HepG2 (cell line): ENCODE data around the gene LST1. TPM values are rescaled to one million over a fixed set of nuclear protein-coding genes. Genes with fewer than 3 reads are reported as not detected.
A peak's percentile ranks its signal among the peaks of the same experiment; 100 is the strongest.

Experiments used
- ARNT2 ChIP-seq: sonication (generic); formaldehyde crosslinking; IDR thresholded peaks from 2 replicates; pipeline ENCODE4 v1.8.0; 2022; ENCODE audit warnings: mild to moderate bottlenecking, low read depth, missing genetic modification reagents, moderate library complexity
- NFATC3 ChIP-seq: sonication (generic); formaldehyde crosslinking; IDR thresholded peaks from 2 replicates; pipeline ENCODE4 v1.5.1; 2020; ENCODE audit warnings: mild to moderate bottlenecking, missing genetic modification reagents
- NFRKB ChIP-seq: fragments of 450-650 bp; IDR thresholded peaks from 2 replicates; pipeline ENCODE4 v1.6.1; 2017
- SKI ChIP-seq: fragments of 450-650 bp; IDR thresholded peaks from one replicate; pipeline ENCODE4 v1.6.1; 2018; ENCODE audit warnings: mild to moderate bottlenecking; ENCODE audit not compliant: partially characterized antibody
- SMAD1 ChIP-seq: sonication (generic); formaldehyde crosslinking; IDR thresholded peaks from 2 replicates; pipeline ENCODE4 v1.4.0; 2020; ENCODE audit warnings: missing genetic modification reagents, low read depth, mild to moderate bottlenecking, borderline replicate concordance
- ZNF256 ChIP-seq: sonication (generic); formaldehyde crosslinking; conservative IDR thresholded peaks from 2 replicates; pipeline ENCODE4 v1.4.0; 2020; ENCODE audit warnings: missing genetic modification reagents
- ZNF367 ChIP-seq: sonication (generic); formaldehyde crosslinking; IDR thresholded peaks from 2 replicates; pipeline ENCODE4 v1.4.0; 2020; ENCODE audit warnings: missing genetic modification reagents, borderline replicate concordance
- ZNF441 ChIP-seq: sonication (generic); formaldehyde crosslinking; IDR thresholded peaks from 2 replicates; pipeline ENCODE4 v1.7.0; 2021; ENCODE audit warnings: missing genetic modification reagents, borderline replicate concordance
- ZNF749 ChIP-seq: sonication (generic); formaldehyde crosslinking; IDR thresholded peaks from 2 replicates; pipeline ENCODE4 v1.8.0; 2022; ENCODE audit warnings: mild to moderate bottlenecking, missing genetic modification reagents, moderate library complexity, borderline replicate concordance
- polyA plus RNA-seq, 8 experiments: library from polyadenylated mRNA; depleted of rRNA in 3 of 8; stranded (reverse) in 7 of 8; unstranded in 1 of 8; fragments of >200 nt; fragmentation: Illumina TruSeq in 4 of 8; extraction: Trizol in 4 of 8; gene quantifications; 2 replicates each; pipeline versions ENCODE4 v1.2.1 to v1.2.3, GENCODE V29; 2011 to 2016; ENCODE audit warnings: low read depth in 4 of 8, missing spikeins in 1 of 8, mixed read lengths in 1 of 8; ENCODE audit not compliant: insufficient read depth in 1 of 8
- total RNA-seq, 5 experiments: library from RNA; depleted of rRNA; stranded (reverse); fragments of >200 nt; fragmentation: Illumina TruSeq; extraction: Trizol; gene quantifications; 2 replicates each; pipeline ENCODE4 v1.2.3, GENCODE V29; 2016; ENCODE audit warnings: low read depth in 1 of 5
- TF ChIP-seq, protein P1 (sequence below), 2 experiments: sonication (generic) in 1 of 2; formaldehyde crosslinking in 1 of 2; IDR thresholded peaks; 2 replicates each; pipeline versions ENCODE4 v1.6.1 to v1.9.0; 2014 to 2022; ENCODE audit warnings: antibody characterized with exemption in 1 of 2, borderline replicate concordance in 1 of 2, inconsistent platforms in 1 of 2, low read depth in 1 of 2, missing genetic modification reagents in 1 of 2
- TF ChIP-seq, protein P2 (sequence below): IDR thresholded peaks from 2 replicates; pipeline ENCODE4 v1.6.1; 2016; ENCODE audit warnings: missing biosample characterization, missing genetic modification reagents, low read depth
- TF ChIP-seq, protein P3 (sequence below): sonication (generic); formaldehyde crosslinking; conservative IDR thresholded peaks from 2 replicates; pipeline ENCODE4 v1.4.0; 2020; ENCODE audit warnings: missing genetic modification reagents
- TF ChIP-seq, protein P4 (sequence below): sonication (generic); formaldehyde crosslinking; IDR thresholded peaks from 2 replicates; pipeline ENCODE4 v1.4.0; 2020; ENCODE audit warnings: missing genetic modification reagents, borderline replicate concordance

The LST1 gene
- total and polyA plus RNA-seq, 2 of the 13 experiments (the other 11 are each of a cell fraction or from before 2014, with no cell fraction given): not detected

DNA sequence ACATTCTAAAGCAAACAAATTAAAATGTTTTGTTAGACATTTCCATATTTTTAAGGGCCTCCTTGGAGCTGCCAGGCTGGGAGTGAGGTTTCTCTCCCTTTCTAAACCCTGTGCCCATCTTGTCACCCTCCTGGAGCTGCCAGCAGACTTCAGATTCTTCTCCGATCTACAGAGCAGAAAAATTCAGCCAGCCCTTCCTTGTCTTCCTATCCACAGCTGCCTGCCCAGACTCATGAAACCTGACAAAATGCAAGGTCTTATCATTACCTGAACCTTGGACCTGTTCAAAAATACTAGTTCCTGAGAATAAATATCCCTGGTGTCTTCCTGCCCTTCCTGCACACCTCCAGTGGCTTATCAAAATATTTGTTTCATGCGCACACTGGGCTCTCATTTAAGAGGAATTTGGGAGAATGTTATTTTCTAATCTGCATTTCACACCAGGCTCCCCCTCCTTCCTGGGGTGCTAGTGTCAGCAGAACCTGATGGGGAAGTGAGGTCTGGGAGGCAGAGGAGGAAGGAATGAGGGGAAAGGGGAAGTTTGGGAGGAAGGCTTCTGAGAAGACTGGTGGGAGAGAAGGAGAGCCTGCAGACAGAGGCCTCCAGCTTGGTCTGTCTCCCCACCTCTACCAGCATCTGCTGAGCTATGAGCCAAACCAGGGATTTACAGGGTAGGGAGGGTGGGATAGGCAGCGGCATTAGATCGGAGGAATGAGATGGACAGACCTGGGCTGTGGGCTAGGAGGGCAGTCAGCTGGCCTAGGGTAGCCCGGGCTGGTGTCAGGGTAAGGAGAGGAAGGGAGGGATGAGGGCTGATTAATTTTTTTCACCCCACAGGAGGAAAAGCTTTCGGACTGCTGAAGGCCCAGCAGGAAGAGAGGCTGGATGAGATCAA lies 28.9 kb downstream of the LST1 start, which contains the start of gene AIF1 (continued):
- TF ChIP-seq, protein P1, sequence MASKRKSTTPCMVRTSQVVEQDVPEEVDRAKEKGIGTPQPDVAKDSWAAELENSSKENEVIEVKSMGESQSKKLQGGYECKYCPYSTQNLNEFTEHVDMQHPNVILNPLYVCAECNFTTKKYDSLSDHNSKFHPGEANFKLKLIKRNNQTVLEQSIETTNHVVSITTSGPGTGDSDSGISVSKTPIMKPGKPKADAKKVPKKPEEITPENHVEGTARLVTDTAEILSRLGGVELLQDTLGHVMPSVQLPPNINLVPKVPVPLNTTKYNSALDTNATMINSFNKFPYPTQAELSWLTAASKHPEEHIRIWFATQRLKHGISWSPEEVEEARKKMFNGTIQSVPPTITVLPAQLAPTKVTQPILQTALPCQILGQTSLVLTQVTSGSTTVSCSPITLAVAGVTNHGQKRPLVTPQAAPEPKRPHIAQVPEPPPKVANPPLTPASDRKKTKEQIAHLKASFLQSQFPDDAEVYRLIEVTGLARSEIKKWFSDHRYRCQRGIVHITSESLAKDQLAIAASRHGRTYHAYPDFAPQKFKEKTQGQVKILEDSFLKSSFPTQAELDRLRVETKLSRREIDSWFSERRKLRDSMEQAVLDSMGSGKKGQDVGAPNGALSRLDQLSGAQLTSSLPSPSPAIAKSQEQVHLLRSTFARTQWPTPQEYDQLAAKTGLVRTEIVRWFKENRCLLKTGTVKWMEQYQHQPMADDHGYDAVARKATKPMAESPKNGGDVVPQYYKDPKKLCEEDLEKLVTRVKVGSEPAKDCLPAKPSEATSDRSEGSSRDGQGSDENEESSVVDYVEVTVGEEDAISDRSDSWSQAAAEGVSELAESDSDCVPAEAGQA (IDR thresholded peaks at IDR 0.05; ENCODE audit: low read depth): no peak
- TF ChIP-seq, protein P1 (CRISPR knock-in tag; IDR thresholded peaks at IDR 0.05; ENCODE audit: borderline replicate concordance): no peak
- TF ChIP-seq ZNF441 (CRISPR knock-in tag) (no peak), NFRKB (no peak), SMAD1 (no peak), ZNF749 (CRISPR knock-in tag) (no peak), SKI (no peak), ARNT2 (CRISPR knock-in tag) (0 out of 2 replicates have a peak, but pooled peaks have one; percentile 13), ZNF256 (0 out of 2 replicates have a peak, but pooled peaks have one; percentile 32), ZNF367 (CRISPR knock-in tag) (no peak), NFATC3 (CRISPR knock-in tag) (0 out of 2 replicates have a peak, but pooled peaks have one; percentile 22)
- TF ChIP-seq, protein P2, sequence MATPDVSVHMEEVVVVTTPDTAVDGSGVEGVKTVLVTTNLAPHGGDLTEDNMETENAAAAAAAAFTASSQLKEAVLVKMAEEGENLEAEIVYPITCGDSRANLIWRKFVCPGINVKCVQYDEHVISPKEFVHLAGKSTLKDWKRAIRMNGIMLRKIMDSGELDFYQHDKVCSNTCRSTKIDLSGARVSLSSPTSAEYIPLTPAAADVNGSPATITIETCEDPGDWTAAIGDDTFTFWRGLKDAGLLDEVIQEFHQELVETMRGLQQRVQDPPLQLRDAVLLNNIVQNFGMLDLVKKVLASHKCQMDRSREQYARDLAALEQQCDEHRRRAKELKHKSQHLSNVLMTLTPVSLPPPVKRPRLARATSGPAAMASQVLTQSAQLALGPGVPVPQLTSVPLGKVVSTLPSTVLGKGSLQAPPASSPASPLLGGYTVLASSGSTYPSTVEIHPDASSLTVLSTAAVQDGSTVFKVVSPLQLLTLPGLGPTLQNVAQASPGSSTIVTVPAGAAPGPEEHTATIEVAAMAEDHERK (CRISPR knock-in tag): no peak
- TF ChIP-seq, protein P3, sequence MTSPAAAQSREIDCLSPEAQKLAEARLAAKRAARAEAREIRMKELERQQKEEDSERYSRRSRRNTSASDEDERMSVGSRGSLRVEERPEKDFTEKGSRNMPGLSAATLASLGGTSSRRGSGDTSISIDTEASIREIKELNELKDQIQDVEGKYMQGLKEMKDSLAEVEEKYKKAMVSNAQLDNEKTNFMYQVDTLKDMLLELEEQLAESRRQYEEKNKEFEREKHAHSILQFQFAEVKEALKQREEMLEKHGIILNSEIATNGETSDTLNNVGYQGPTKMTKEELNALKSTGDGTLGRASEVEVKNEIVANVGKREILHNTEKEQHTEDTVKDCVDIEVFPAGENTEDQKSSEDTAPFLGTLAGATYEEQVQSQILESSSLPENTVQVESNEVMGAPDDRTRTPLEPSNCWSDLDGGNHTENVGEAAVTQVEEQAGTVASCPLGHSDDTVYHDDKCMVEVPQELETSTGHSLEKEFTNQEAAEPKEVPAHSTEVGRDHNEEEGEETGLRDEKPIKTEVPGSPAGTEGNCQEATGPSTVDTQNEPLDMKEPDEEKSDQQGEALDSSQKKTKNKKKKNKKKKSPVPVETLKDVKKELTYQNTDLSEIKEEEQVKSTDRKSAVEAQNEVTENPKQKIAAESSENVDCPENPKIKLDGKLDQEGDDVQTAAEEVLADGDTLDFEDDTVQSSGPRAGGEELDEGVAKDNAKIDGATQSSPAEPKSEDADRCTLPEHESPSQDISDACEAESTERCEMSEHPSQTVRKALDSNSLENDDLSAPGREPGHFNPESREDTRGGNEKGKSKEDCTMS: no peak
- TF ChIP-seq, protein P4, sequence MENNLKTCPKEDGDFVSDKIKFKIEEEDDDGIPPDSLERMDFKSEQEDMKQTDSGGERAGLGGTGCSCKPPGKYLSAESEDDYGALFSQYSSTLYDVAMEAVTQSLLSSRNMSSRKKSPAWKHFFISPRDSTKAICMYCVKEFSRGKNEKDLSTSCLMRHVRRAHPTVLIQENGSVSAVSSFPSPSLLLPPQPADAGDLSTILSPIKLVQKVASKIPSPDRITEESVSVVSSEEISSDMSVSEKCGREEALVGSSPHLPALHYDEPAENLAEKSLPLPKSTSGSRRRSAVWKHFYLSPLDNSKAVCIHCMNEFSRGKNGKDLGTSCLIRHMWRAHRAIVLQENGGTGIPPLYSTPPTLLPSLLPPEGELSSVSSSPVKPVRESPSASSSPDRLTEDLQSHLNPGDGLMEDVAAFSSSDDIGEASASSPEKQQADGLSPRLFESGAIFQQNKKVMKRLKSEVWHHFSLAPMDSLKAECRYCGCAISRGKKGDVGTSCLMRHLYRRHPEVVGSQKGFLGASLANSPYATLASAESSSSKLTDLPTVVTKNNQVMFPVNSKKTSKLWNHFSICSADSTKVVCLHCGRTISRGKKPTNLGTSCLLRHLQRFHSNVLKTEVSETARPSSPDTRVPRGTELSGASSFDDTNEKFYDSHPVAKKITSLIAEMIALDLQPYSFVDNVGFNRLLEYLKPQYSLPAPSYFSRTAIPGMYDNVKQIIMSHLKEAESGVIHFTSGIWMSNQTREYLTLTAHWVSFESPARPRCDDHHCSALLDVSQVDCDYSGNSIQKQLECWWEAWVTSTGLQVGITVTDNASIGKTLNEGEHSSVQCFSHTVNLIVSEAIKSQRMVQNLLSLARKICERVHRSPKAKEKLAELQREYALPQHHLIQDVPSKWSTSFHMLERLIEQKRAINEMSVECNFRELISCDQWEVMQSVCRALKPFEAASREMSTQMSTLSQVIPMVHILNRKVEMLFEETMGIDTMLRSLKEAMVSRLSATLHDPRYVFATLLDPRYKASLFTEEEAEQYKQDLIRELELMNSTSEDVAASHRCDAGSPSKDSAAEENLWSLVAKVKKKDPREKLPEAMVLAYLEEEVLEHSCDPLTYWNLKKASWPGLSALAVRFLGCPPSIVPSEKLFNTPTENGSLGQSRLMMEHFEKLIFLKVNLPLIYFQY (CRISPR knock-in tag): no peak
